OCI-LY3 (cell line): Measurements from ENCODE around the gene TGM4.
"Not testable (repeated sequence)": the region's sequence is repeated elsewhere in the genome, so short reads cannot be mapped to it uniquely, and the experiment has no call there.

Experiments used
- H2AFZ ChIP-seq: fragments of 200-600, 300-600 bp; shearing (Covaris generic); 2 replicates; pipeline ENCODE4 v1.6.0; 2014; ENCODE audit warnings: antibody characterized with exemption, low read depth, low read length
- H3K27ac ChIP-seq: fragments of 200-600, 300-600 bp; sonication (generic); 2 replicates; pipeline ENCODE4 v1.5.1; 2014; ENCODE audit warnings: mild to moderate bottlenecking, low read length, moderate library complexity, mixed read lengths
- H3K27me3 ChIP-seq: fragments of 200-600, 300-600 bp; sonication (generic); 2 replicates; pipeline ENCODE4 v1.6.1; 2014; ENCODE audit warnings: low read depth, low read length, mixed read lengths
- H3K36me3 ChIP-seq: fragments of 200-600, 300-600 bp; sonication (generic); replicated peaks from 2 replicates; pipeline ENCODE3; 2014; ENCODE audit warnings: low read depth, low read length, mixed read lengths
- H3K4me1 ChIP-seq: fragments of 300-600, 200-600 bp; sonication (generic); 2 replicates; pipeline ENCODE4 v1.6.1; 2014; ENCODE audit warnings: low read length, mixed read lengths
- H3K4me2 ChIP-seq: fragments of 200-600, 300-600 bp; sonication (generic); 2 replicates; pipeline ENCODE4 v1.6.1; 2014; ENCODE audit warnings: low read length, mixed read lengths
- H3K4me3 ChIP-seq: fragments of 300-600, 200-600 bp; sonication (generic); 2 replicates; pipeline ENCODE4 v1.5.1; 2014; ENCODE audit warnings: antibody characterized with exemption, mild to moderate bottlenecking, low read length, moderate library complexity
- H3K79me2 ChIP-seq: fragments of 300-600, 200-600 bp; shearing (Covaris generic); 2 replicates; pipeline ENCODE4 v1.6.1; 2014; ENCODE audit warnings: mild to moderate bottlenecking, low read length, mixed read lengths
- H3K9ac ChIP-seq: fragments of 300-600, 200-600 bp; shearing (Covaris generic); 2 replicates; pipeline ENCODE4 v1.6.0; 2014; ENCODE audit warnings: mild to moderate bottlenecking, low read length, moderate library complexity
- H3K9me3 ChIP-seq: fragments of 200-600, 300-600 bp; shearing (Covaris generic); 2 replicates; pipeline ENCODE4 v1.6.1; 2014; ENCODE audit warnings: low read length, mixed read lengths; ENCODE audit not compliant: insufficient read depth
- H4K20me1 ChIP-seq: fragments of 200-600, 300-600 bp; sonication (generic); 2 replicates; pipeline ENCODE4 v1.6.1; 2016; ENCODE audit warnings: low read length, mixed read lengths; ENCODE audit not compliant: insufficient read depth
- EZH2phosphoT487 ChIP-seq: fragments of 200-600 bp; shearing (Covaris generic); IDR thresholded peaks from 2 replicates; pipeline ENCODE4 v1.6.1; 2018; ENCODE audit warnings: antibody characterized with exemption, mixed run types, low read depth
- TF ChIP-seq, protein P1 (sequence below): fragments of 200-600, 300-600 bp; sonication (generic); IDR thresholded peaks from 2 replicates; pipeline ENCODE4 v1.5.1; 2014; ENCODE audit warnings: antibody characterized with exemption, low read length, low read depth

TGM4 gene

DNA sequence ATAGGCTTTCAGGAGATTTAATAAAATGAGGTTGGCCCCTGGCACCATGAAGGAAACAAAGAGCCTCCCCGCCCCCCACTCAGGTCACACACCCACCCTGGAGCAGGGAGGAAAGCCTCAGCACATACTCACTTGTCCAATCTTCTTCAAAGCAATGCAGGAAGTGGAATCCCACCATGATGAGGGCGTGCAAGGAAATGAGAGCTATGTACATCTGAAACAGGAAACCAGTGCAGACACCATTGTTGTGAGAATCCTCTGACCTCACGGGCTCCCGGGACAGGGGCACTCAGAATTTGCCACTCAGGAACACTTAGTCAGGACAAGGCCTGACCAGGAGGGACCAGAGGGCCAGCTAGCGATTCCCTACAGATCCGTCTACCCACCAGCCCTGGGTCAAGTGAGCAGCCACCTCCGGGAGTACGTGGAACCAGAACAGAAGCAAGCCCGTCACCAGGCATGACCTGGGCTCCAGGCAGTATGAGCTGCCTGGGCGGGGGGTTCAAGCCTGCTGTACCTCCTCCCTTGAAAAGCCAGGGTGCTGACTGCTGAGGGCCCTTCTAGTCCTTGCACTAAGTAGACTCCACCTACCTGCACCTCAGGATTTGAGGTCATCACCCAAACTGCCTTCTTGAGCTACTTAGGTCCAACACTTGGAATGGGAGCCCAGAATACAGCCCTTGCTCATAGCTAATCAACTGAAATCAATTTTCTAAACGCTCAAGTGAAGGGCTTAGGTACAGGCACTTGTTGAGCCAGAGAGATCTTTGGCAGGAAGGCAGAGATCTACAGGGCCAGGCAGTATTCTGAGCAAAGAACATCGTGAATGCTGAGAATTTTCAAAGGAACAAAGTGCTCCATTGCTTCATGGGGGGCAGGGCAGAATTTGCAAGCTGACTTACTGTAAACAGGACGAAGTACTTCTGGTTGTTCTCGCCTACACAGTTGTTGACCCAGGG, 58.9 kb downstream of the TGM4 start:
- Histone ChIP-seq H3K27me3 (no peaks in the 10 kb centered on the region), H3K4me1 (no peaks in the 10 kb centered on the region), H3K79me2 (0 out of 2 replicates have a peak, but pooled peaks cover 3% of the 10 kb centered on the region), H3K4me2 (no peak overlapping the region), H3K9me3 (no peaks in the 10 kb centered on the region), H4K20me1 (no peaks in the 10 kb centered on the region; the same call in 1 of the 2 replicates), H3K4me3 (no peak overlapping the region), H2AFZ (no peak overlapping the region), H3K36me3 (peaks cover 17% of the 10 kb centered on the region), H3K27ac (no peak overlapping the region), H3K9ac (no peak overlapping the region)
- TF ChIP-seq, protein P1, sequence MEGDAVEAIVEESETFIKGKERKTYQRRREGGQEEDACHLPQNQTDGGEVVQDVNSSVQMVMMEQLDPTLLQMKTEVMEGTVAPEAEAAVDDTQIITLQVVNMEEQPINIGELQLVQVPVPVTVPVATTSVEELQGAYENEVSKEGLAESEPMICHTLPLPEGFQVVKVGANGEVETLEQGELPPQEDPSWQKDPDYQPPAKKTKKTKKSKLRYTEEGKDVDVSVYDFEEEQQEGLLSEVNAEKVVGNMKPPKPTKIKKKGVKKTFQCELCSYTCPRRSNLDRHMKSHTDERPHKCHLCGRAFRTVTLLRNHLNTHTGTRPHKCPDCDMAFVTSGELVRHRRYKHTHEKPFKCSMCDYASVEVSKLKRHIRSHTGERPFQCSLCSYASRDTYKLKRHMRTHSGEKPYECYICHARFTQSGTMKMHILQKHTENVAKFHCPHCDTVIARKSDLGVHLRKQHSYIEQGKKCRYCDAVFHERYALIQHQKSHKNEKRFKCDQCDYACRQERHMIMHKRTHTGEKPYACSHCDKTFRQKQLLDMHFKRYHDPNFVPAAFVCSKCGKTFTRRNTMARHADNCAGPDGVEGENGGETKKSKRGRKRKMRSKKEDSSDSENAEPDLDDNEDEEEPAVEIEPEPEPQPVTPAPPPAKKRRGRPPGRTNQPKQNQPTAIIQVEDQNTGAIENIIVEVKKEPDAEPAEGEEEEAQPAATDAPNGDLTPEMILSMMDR = no peak
- no peak for TF ChIP-seq EZH2phosphoT487

DNA sequence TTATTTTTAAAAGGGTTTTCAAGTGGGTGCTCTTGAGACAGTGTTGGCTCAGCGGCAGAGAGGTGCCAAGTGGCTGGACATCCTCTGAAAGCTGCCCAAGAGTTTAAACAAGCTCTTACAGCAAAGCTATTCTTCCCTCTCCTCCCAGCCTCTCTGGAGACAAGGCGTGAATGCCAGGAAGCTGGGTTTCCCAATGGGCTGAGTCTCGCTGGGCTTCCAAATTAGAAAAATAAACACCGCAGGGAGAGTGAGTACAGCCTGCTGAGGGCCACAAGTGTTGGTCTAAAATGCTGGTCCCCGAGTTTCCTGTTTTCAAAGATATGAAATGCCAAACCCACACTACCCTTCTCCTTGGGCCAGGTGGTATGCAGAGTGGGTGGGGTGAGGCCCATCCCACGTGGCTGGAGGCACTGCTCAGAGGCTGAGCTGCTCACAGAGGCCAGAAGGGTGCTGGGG, 65.2 kb downstream of the TGM4 start:
- Histone ChIP-seq H3K27ac (no peak overlapping the region), H3K9ac (no peak overlapping the region), H3K4me1 (no peaks in the 10 kb centered on the region), H3K4me3 (no peak overlapping the region), H3K4me2 (no peak overlapping the region), H3K36me3 (peaks cover 22% of the 10 kb centered on the region), H2AFZ (no peak overlapping the region), H3K27me3 (no peaks in the 10 kb centered on the region), H4K20me1 (no peaks in the 10 kb centered on the region; the same call in 1 of the 2 replicates), H3K9me3 (no peaks in the 10 kb centered on the region), H3K79me2 (0 out of 2 replicates have a peak, but pooled peaks cover 3% of the 10 kb centered on the region)
- TF ChIP-seq, protein P1 = no peak
- TF ChIP-seq EZH2phosphoT487 = no peak

DNA sequence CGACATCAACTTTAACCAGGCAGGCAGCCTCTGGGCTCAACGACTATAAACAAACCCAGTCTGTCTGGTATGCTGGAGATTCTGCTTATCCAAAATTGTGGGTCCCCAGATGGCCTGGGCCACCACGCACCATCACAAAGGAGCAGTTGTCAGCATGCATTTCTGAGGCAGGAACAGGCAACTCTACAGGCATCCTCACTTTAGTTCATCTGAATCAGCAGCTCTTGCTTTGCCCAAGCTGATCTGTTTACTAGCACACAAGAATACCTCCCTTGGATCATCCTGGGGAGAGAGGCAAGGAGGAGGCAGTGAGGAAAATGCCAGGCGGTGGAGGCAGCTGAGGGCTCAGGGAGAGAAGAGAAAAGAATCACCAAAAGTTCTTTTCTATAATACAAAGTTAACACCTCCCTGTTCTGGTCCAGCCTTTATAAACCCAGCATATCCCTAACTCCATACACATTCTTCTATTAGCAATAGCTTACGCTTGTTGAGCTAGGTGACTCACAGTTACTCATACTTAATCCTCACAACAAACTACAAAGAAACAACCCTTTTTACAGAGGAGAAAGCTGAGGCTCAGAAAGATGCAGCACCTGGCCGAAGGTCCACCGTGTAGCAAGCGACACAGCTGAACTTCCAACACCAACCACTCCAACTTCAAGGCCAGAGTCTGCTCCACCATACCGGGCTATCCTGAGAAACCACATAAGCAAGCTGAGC, 68.0 kb downstream of the TGM4 start:
- Histone ChIP-seq H3K36me3 (peaks cover 25% of the 10 kb centered on the region), H3K79me2 (no peaks in the 10 kb centered on the region), H3K9ac (no peak overlapping the region), H3K4me2 (no peak overlapping the region), H2AFZ (no peak overlapping the region), H3K4me3 (no peak overlapping the region), H4K20me1 (no peaks in the 10 kb centered on the region), H3K9me3 (no peaks in the 10 kb centered on the region), H3K27ac (no peak overlapping the region), H3K4me1 (no peaks in the 10 kb centered on the region), H3K27me3 (no peaks in the 10 kb centered on the region)
- no peak for TF ChIP-seq EZH2phosphoT487
- TF ChIP-seq, protein P1 = no peak

- H3K9ac ChIP-seq = no peak overlapping the region
- peaks cover 11% of the 10 kb centered on the region; the same call in 1 of the 2 replicates for H4K20me1 ChIP-seq
- H3K36me3 ChIP-seq = peaks cover 12% of the 10 kb centered on the region
- peaks cover 11% of the 10 kb centered on the region; the same call in 1 of the 2 replicates for H3K79me2 ChIP-seq
- no peak overlapping the region for H3K4me2 ChIP-seq
- no peaks in the 10 kb centered on the region for H3K27me3 ChIP-seq
- no peak overlapping the region for H3K27ac ChIP-seq
- no peak overlapping the region for H2AFZ ChIP-seq
- H3K4me3 ChIP-seq = no peak overlapping the region
- H3K4me1 ChIP-seq = no peaks in the 10 kb centered on the region
- TF ChIP-seq EZH2phosphoT487 = no peak
- TF ChIP-seq, protein P1 = no peak
- H3K9me3 ChIP-seq = no peaks in the 10 kb centered on the region
Observed at GRCh38 chr3:44948239-44948638, 73.8 kb downstream of the TGM4 start.

DNA sequence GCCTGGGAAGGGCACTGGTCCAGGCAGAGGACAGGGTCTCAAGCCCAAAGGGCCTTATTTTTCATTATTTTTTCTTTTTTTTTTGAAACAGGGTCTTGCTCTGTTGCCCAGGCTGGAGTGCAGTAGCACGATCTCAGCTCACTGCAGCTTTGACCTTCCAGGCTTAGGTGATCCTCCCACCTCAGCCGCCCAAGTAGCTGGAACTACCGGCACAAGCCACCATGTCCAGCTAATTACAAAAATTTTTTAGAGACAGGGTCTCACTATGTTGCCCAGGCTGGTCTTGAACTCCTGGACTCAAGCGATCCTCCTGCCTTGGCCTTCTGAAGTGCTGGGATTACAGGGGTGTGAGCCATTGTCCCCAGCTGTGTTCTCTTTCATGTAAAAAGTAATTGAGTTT, 75.4 kb downstream of the TGM4 start:
- H3K9ac ChIP-seq, H2AFZ ChIP-seq, H3K27ac ChIP-seq, H3K27me3 ChIP-seq, H3K4me1 ChIP-seq, H3K4me2 ChIP-seq, H3K9me3 ChIP-seq, H3K4me3 ChIP-seq: not testable (repeated sequence)
- peaks cover 21% of the 10 kb centered on the region; the same call in 1 of the 2 replicates for H3K79me2 ChIP-seq
- peaks cover 14% of the 10 kb centered on the region for H4K20me1 ChIP-seq
- peaks cover 15% of the 10 kb centered on the region for H3K36me3 ChIP-seq
